OCI-LY7 (cell line): ENCODE data around the gene HORMAD2.

Experiments
- CTCF ChIP-seq: fragments of 200-600 bp; sonication (generic); conservative IDR thresholded peaks from 2 replicates; pipeline ENCODE4 v1.5.1; 2014; ENCODE audit warnings: mild to moderate bottlenecking, antibody characterized with exemption, low read length, moderate library complexity, mixed read lengths
- EZH2phosphoT487 ChIP-seq: fragments of 200-600 bp; sonication (generic); IDR thresholded peaks from 2 replicates; pipeline ENCODE4 v1.6.1; 2018; ENCODE audit warnings: low read depth, borderline replicate concordance, mild to moderate bottlenecking, mixed run types, antibody characterized with exemption, low read length, moderate library complexity, mixed read lengths

- TF ChIP-seq CTCF (no peak), EZH2phosphoT487 (no peak)
Observed at GRCh38 chr22:30190574-30190973, 110.3 kb downstream of the HORMAD2 start.
